Upper lobe of left lung (tissue), 6 donors: Measurements from ENCODE around the gene KLHL29. TPM values are rescaled to one million over a fixed set of nuclear protein-coding genes. Genes with fewer than 3 reads are reported as not detected.

ENCODE experiments used
- ATAC-seq, 2 donors: fragments of 200-7000 bp; cut with Tn5 transposase; one replicate each; pipeline ENCODE4 v1.9.1; 2022; ENCODE audit warnings: mild to moderate bottlenecking in 2 of 2, moderate library complexity in 2 of 2; ENCODE audit not compliant: low FRiP score in 2 of 2
- DNase-seq, 2 donors: peaks; one replicate each; pipeline ENCODE4 v3.0.0-alpha.2; 2019 to 2020
- H3K27ac ChIP-seq, 4 donors: fragments of 200-600 bp; sonication (generic); one replicate each; pipeline ENCODE4 v1.5.1; 2016 to 2019
- H3K27me3 ChIP-seq, 4 donors: fragments of 200-600 bp; sonication (generic); one replicate each; pipeline ENCODE4 v1.5.1; 2017 to 2019
- H3K36me3 ChIP-seq, 4 donors: fragments of 200-600 bp; sonication (generic); one replicate each; pipeline ENCODE4 v1.5.1; 2016 to 2019
- H3K4me1 ChIP-seq, 4 donors: fragments of 200-600 bp; sonication (generic); one replicate each; pipeline ENCODE4 v1.5.1; 2018 to 2019
- H3K4me3 ChIP-seq, 4 donors: fragments of 200-600 bp; sonication (generic); one replicate each; pipeline ENCODE4 v1.5.1; 2017 to 2019; ENCODE audit warnings: mild to moderate bottlenecking in 2 of 4, moderate library complexity in 1 of 4
- H3K9me3 ChIP-seq, 4 donors: fragments of 200-600 bp; sonication (generic); one replicate each; pipeline ENCODE4 v1.5.1; 2018 to 2019
- CTCF ChIP-seq, 6 experiments: fragments of 450-650 bp in 4 of 6; fragments of 200-600 bp in 2 of 6; sonication (generic) in 2 of 6; IDR thresholded peaks; one replicate each; pipeline ENCODE4 v1.5.1; 2016 to 2019; ENCODE audit warnings: antibody characterized with exemption in 6 of 6
- EP300 ChIP-seq, 4 donors: sonication (generic); formaldehyde crosslinking; IDR thresholded peaks; one replicate each; pipeline ENCODE4 v1.5.1; 2017; ENCODE audit warnings: antibody characterized with exemption in 4 of 4, control low read depth in 2 of 4
- POLR2A ChIP-seq, 4 donors: fragments of 450-650 bp; IDR thresholded peaks; one replicate each; pipeline ENCODE4 v1.5.1; 2016 to 2017; ENCODE audit warnings: antibody characterized with exemption in 4 of 4, mild to moderate bottlenecking in 2 of 4
- POLR2AphosphoS5 ChIP-seq, 2 donors: sonication (generic); formaldehyde crosslinking; IDR thresholded peaks; one replicate each; pipeline ENCODE4 v1.5.1; 2017; ENCODE audit warnings: antibody characterized with exemption in 2 of 2
- WGBS, 2 donors: methylation state at CpG; one replicate each; pipeline ENCODE4 v1.1.5; 2017 to 2018; 5-methylcytosine and 5-hydroxymethylcytosine counted together
- total RNA-seq, 6 donors: library from RNA; depleted of rRNA in 4 of 6; stranded (reverse); fragments of >200 nt in 4 of 6; gene quantifications; one replicate each; pipeline versions ENCODE4 v1.1.0 to v1.2.1, GENCODE V29; 2016 to 2021
- donor health status: DM: no; HTN: no; CAD: no; lungs with moderate emphysema.
- donor health status: DM: no; HTN: yes; CAD: no; lungs with severe emphysema.

The KLHL29 gene
- total RNA-seq, 6 donors from 2014 or later = 8.6 to 34.4 (median 18.2) TPM

GRCh38 chr2:23532391-23533337 is 147.7 kb downstream of the KLHL29 start:
- DNase-seq (no peak), ATAC-seq (no peak)
- Histone ChIP-seq H3K27ac (no peak overlapping the region), H3K4me3 (no peak overlapping the region), H3K4me1 (peaks cover 0 to 8% (median 0%) of the 10 kb centered on the region in 4 donors), H3K9me3 (no peaks in the 10 kb centered on the region), H3K36me3 (no peaks in the 10 kb centered on the region), H3K27me3 (no peaks in the 10 kb centered on the region)
- 74 to 80% methylated on average over 13 to 20 of the region's 23 CpGs for WGBS, 2 donors
- TF ChIP-seq POLR2A (IDR thresholded peaks at IDR 0.05) (no peak), CTCF (IDR thresholded peaks at IDR 0.05) (no peak), POLR2AphosphoS5 (IDR thresholded peaks at IDR 0.05) (no peak)

GRCh38 chr2:23533338-23533695 is 148.3 kb downstream of the KLHL29 start:
- H3K4me3 ChIP-seq = no peak overlapping the region
- no peak overlapping the region for H3K27ac ChIP-seq
- no peak for TF ChIP-seq POLR2A (IDR thresholded peaks at IDR 0.05)
- no peak for TF ChIP-seq EP300 (IDR thresholded peaks at IDR 0.05)
- no peak for TF ChIP-seq POLR2AphosphoS5 (IDR thresholded peaks at IDR 0.05)
- TF ChIP-seq CTCF (IDR thresholded peaks at IDR 0.05) = no peak
- 67 to 86% methylated on average over 8 to 9 of the region's 9 CpGs for WGBS, 2 donors
- DNase-seq (no peak), ATAC-seq (no peak)
- H3K36me3 ChIP-seq = no peaks in the 10 kb centered on the region
- no peaks in the 10 kb centered on the region for H3K9me3 ChIP-seq
- H3K4me1 ChIP-seq = peaks cover 0 to 8% (median 0%) of the 10 kb centered on the region in 4 donors
- no peaks in the 10 kb centered on the region for H3K27me3 ChIP-seq

GRCh38 chr2:23534771-23535170 is 149.8 kb downstream of the KLHL29 start:
- Histone ChIP-seq H3K36me3 (no peaks in the 10 kb centered on the region), H3K27ac (no peak overlapping the region), H3K4me1 (peaks cover 0 to 8% (median 0%) of the 10 kb centered on the region in 4 donors), H3K9me3 (no peaks in the 10 kb centered on the region), H3K4me3 (no peak overlapping the region), H3K27me3 (no peaks in the 10 kb centered on the region)
- TF ChIP-seq POLR2A (IDR thresholded peaks at IDR 0.05) = no peak
- TF ChIP-seq CTCF (IDR thresholded peaks at IDR 0.05) = no peak
- no peak for TF ChIP-seq EP300 (IDR thresholded peaks at IDR 0.05)
- TF ChIP-seq POLR2AphosphoS5 (IDR thresholded peaks at IDR 0.05) = no peak
- DNase-seq (no peak), ATAC-seq (no peak)
- 81 to 89% methylated on average over 2 of the region's 2 CpGs for WGBS, 2 donors

- ATAC-seq (no peak), DNase-seq (no peak)
- H3K27ac ChIP-seq = no peak overlapping the region
- WGBS, 2 donors = 89 to 91% methylated on average over 12 to 13 of the region's 13 CpGs
- no peaks in the 10 kb centered on the region for H3K36me3 ChIP-seq
- H3K9me3 ChIP-seq = no peaks in the 10 kb centered on the region
- H3K4me1 ChIP-seq = peaks cover 0 to 8% (median 0%) of the 10 kb centered on the region in 4 donors
- H3K4me3 ChIP-seq = no peak overlapping the region
- H3K27me3 ChIP-seq = no peaks in the 10 kb centered on the region
- no peak for TF ChIP-seq POLR2AphosphoS5 (IDR thresholded peaks at IDR 0.05)
- no peak for TF ChIP-seq EP300 (IDR thresholded peaks at IDR 0.05)
- TF ChIP-seq POLR2A (IDR thresholded peaks at IDR 0.05) = no peak
- TF ChIP-seq CTCF (IDR thresholded peaks at IDR 0.05) = no peak
Observed at GRCh38 chr2:23536326-23536725, 151.3 kb downstream of the KLHL29 start.
